IMR-90 (cell line): ENCODE measurements around the gene CYP2D6. TPM values are rescaled to one million over a fixed set of nuclear protein-coding genes. Genes with fewer than 3 reads are reported as not detected.

Experiments used
- ATAC-seq: fragments of 200-7000 bp; cut with Tn5 transposase; 2 replicates; pipeline ENCODE4 v1.9.1; 2020; ENCODE audit warnings: low read depth, mild to moderate bottlenecking, moderate library complexity
- BruUV-seq: library from RNA; stranded (reverse); fragments of 400-500 nt; replicated peaks from 2 replicates; lab custom pipeline; 2021; lab: Mats Ljungman, UMichigan
- CTCF ChIA-PET: fragments of 300-600 bp; formaldehyde crosslinking; extraction: SDS; loops from one replicate; lab custom pipeline; 2021; ENCODE audit warnings: antibody characterized with exemption; lab: Yijun Ruan, JAX
- POLR2A ChIA-PET: fragments of 300-600 bp; sonication (Branson Sonifier 250); formaldehyde crosslinking; loops from one replicate; lab custom pipeline; 2022; ENCODE audit warnings: antibody characterized with exemption; ENCODE audit not compliant: unreplicated experiment; lab: Charles Lee
- DNase-seq: peaks from one replicate; pipeline ENCODE4 v3.0.0; 2013
- H2AFZ ChIP-seq: replicated peaks from 2 replicates; pipeline ENCODE3; 2013; ENCODE audit warnings: low read length, mild to moderate bottlenecking; ENCODE audit not compliant: poor library complexity
- H2AK5ac ChIP-seq: 2 replicates; pipeline ENCODE4 v1.6.1; 2013; ENCODE audit warnings: low read depth, low read length, inconsistent platforms
- H2AK9ac ChIP-seq: replicated peaks from 2 replicates; pipeline ENCODE3; 2013; ENCODE audit warnings: mild to moderate bottlenecking, low read depth, low read length, moderate library complexity; ENCODE audit not compliant: poor library complexity
- H2BK120ac ChIP-seq: 2 replicates; pipeline ENCODE4 v1.6.1; 2013; ENCODE audit warnings: low read depth, low read length, inconsistent platforms
- H2BK15ac ChIP-seq: 3 replicates; pipeline ENCODE4 v1.6.1; 2013; ENCODE audit warnings: low read depth, low read length, inconsistent platforms
- H2BK20ac ChIP-seq: 2 replicates; pipeline ENCODE4 v1.6.1; 2013; ENCODE audit warnings: low read depth, mild to moderate bottlenecking, inconsistent platforms, low read length, moderate library complexity
- H2BK5ac ChIP-seq: 2 replicates; pipeline ENCODE4 v1.6.1; 2013; ENCODE audit warnings: mild to moderate bottlenecking, low read depth, low read length, inconsistent platforms; ENCODE audit not compliant: poor library complexity, severe bottlenecking
- H3K14ac ChIP-seq: replicated peaks from 2 replicates; pipeline ENCODE4 v1.6.1; 2013; ENCODE audit warnings: low read depth, low read length, inconsistent platforms
- H3K18ac ChIP-seq: 2 replicates; pipeline ENCODE4 v1.6.1; 2013; ENCODE audit warnings: low read depth, low read length, control low read depth
- H3K23ac ChIP-seq: 2 replicates; pipeline ENCODE4 v1.6.1; 2013; ENCODE audit warnings: low read depth, low read length, inconsistent platforms
- H3K27ac ChIP-seq: 2 replicates; pipeline ENCODE4 v1.5.1; 2013; ENCODE audit warnings: mild to moderate bottlenecking, control low read depth, low read length; ENCODE audit not compliant: insufficient read depth
- H3K27me3 ChIP-seq: 2 replicates; pipeline ENCODE4 v1.6.1; 2013; ENCODE audit warnings: low read length; ENCODE audit not compliant: control insufficient read depth, insufficient read depth
- H3K36me3 ChIP-seq: 2 replicates; pipeline ENCODE4 v1.6.1; 2013; ENCODE audit warnings: low read length, mixed read lengths; ENCODE audit not compliant: control insufficient read depth, insufficient read depth
- H3K4ac ChIP-seq: 2 replicates; pipeline ENCODE4 v1.6.1; 2013; ENCODE audit warnings: low read depth, low read length, inconsistent platforms
- H3K4me1 ChIP-seq: 2 replicates; pipeline ENCODE4 v1.6.1; 2013; ENCODE audit warnings: low read length, mixed read lengths; ENCODE audit not compliant: control insufficient read depth, insufficient read depth
- H3K4me2 ChIP-seq: 2 replicates; pipeline ENCODE4 v1.6.1; 2013; ENCODE audit warnings: low read depth, mild to moderate bottlenecking, control low read depth, low read length, moderate library complexity
- H3K4me3 ChIP-seq: 2 replicates; pipeline ENCODE4 v1.5.1; 2013; ENCODE audit warnings: low read depth, mild to moderate bottlenecking, control low read depth, low read length, moderate library complexity; ENCODE audit not compliant: insufficient read depth
- H3K56ac ChIP-seq: 2 replicates; pipeline ENCODE4 v1.6.1; 2013; ENCODE audit warnings: low read length, inconsistent platforms; ENCODE audit not compliant: insufficient read depth; ENCODE audit errors: extremely low read depth
- H3K79me1 ChIP-seq, 2 experiments: 2 replicates each; pipeline ENCODE4 v1.6.1; 2013; ENCODE audit warnings: low read length in 2 of 2, inconsistent platforms in 1 of 2, low read depth in 1 of 2
- H3K9ac ChIP-seq: 2 replicates; pipeline ENCODE4 v1.6.1; 2013; ENCODE audit warnings: low read depth, low read length, control low read depth
- H3K9me1 ChIP-seq: 2 replicates; pipeline ENCODE4 v1.6.1; 2013; ENCODE audit warnings: low read length, inconsistent platforms; ENCODE audit not compliant: insufficient read depth
- H3K9me3 ChIP-seq: 2 replicates; pipeline ENCODE4 v1.6.1; 2013; ENCODE audit warnings: low read length; ENCODE audit not compliant: control insufficient read depth, insufficient read depth
- H4K20me1 ChIP-seq: 2 replicates; pipeline ENCODE4 v1.6.1; 2013; ENCODE audit warnings: low read length, inconsistent platforms; ENCODE audit not compliant: insufficient read depth
- H4K5ac ChIP-seq: 2 replicates; pipeline ENCODE4 v1.6.1; 2013; ENCODE audit warnings: mild to moderate bottlenecking, low read depth, low read length, control low read depth
- H4K8ac ChIP-seq, 2 experiments: 2 replicates each; pipeline ENCODE4 v1.6.1; 2013; ENCODE audit warnings: low read depth in 2 of 2, low read length in 2 of 2, control low read depth in 1 of 2, inconsistent platforms in 1 of 2
- H4K91ac ChIP-seq: 2 replicates; pipeline ENCODE4 v1.6.1; 2013; ENCODE audit warnings: low read depth, low read length, inconsistent platforms; ENCODE audit not compliant: insufficient read depth
- CEBPB ChIP-seq: IDR thresholded peaks from 2 replicates; pipeline ENCODE4 v1.6.1; 2012; ENCODE audit warnings: low read depth, low read length, improper control_type of control experiment
- CTCF ChIP-seq: conservative IDR thresholded peaks from 2 replicates; pipeline ENCODE4 v1.5.1; 2012; ENCODE audit warnings: mild to moderate bottlenecking, low read depth, low read length, improper control_type of control experiment
- ELK1 ChIP-seq: fragments of 150-350 bp; IDR thresholded peaks from 2 replicates; pipeline ENCODE4 v1.6.1; 2016; ENCODE audit warnings: low read depth, mild to moderate bottlenecking, low read length, moderate library complexity, borderline replicate concordance
- FOS ChIP-seq: fragments of 150-350 bp; IDR thresholded peaks from 2 replicates; pipeline ENCODE4 v1.6.1; 2016; ENCODE audit warnings: low read depth, low read length
- MAFK ChIP-seq: IDR thresholded peaks from 2 replicates; pipeline ENCODE4 v1.6.1; 2012; ENCODE audit warnings: low read depth, low read length, improper control_type of control experiment
- MAZ ChIP-seq: IDR thresholded peaks from 2 replicates; pipeline ENCODE4 v1.6.1; 2012; ENCODE audit warnings: low read depth, mild to moderate bottlenecking, low read length, improper control_type of control experiment, moderate library complexity, borderline replicate concordance
- NFE2L2 ChIP-seq: fragments of 150-350 bp; IDR thresholded peaks from 2 replicates; pipeline ENCODE4 v1.6.1; 2016; ENCODE audit warnings: low read depth, mild to moderate bottlenecking, low read length
- POLR2A ChIP-seq: IDR thresholded peaks from 2 replicates; pipeline ENCODE4 v1.6.1; 2012; ENCODE audit warnings: mild to moderate bottlenecking, low read depth, low read length
- RAD21 ChIP-seq: IDR thresholded peaks from 2 replicates; pipeline ENCODE4 v1.6.1; 2012; ENCODE audit warnings: low read length, improper control_type of control experiment
- RCOR1 ChIP-seq: IDR thresholded peaks from 2 replicates; pipeline ENCODE4 v1.6.1; 2012; ENCODE audit warnings: mild to moderate bottlenecking, low read length, improper control_type of control experiment; ENCODE audit not compliant: insufficient replicate concordance
- RFX5 ChIP-seq: IDR thresholded peaks from 2 replicates; pipeline ENCODE4 v1.8.0; 2012; ENCODE audit warnings: low read depth, mild to moderate bottlenecking, low read length, moderate library complexity
- USF2 ChIP-seq: fragments of 150-350 bp; IDR thresholded peaks from 2 replicates; pipeline ENCODE4 v1.6.1; 2017; ENCODE audit warnings: mild to moderate bottlenecking, antibody characterized with exemption, low read length, low read depth
- WGBS, 2 experiments: methylation state at CpG; one replicate each; pipeline versions ENCODE4 v1.1.5 to v1.1.7; 2013; ENCODE audit warnings: missing lambda C conversion rate in 2 of 2; ENCODE audit not compliant: insufficient read length in 1 of 2; ENCODE audit errors: extremely low coverage in 2 of 2; 5-methylcytosine and 5-hydroxymethylcytosine counted together
- dilution Hi-C: fragments of 300-500 bp; cut with HindIII; formaldehyde crosslinking; loops from one replicate; pipeline ENCODE4 v1.14.3; 2018; ENCODE audit warnings: low sequenced_read_pairs; ENCODE audit not compliant: unreplicated experiment
- in situ Hi-C: fragments of 300-500 bp; cut with MboI; formaldehyde crosslinking; loops from 3 replicates; pipeline ENCODE4 v1.14.3; 2019; ENCODE audit warnings: low sequenced_read_pairs, inconsistent platforms, mixed read lengths
- intact Hi-C: fragments of 100-400 bp; cut with micrococcal nuclease; formaldehyde crosslinking; loops from 2 replicates; pipeline ENCODE4 v1.10.0; 2022
- polyA plus RNA-seq, 3 experiments: library from polyadenylated mRNA; depleted of rRNA; stranded (reverse); fragments of >200 nt; gene quantifications; 2 replicates each; pipeline ENCODE4 v1.2.3, GENCODE V29; 2012; ENCODE audit warnings: low replicate concordance in 1 of 3
- total RNA-seq: library from RNA; depleted of rRNA; stranded (reverse); fragments of >200 nt; gene quantifications from 2 replicates; pipeline ENCODE4 v1.2.3, GENCODE V29; 2012

The CYP2D6 gene
- total and polyA plus RNA-seq, 2 of the 4 experiments (the other 2 are of a cell fraction) = under 0.01 to 0.24 TPM

GRCh38 chr22:42086051-42086450 is 44.6 kb downstream of the CYP2D6 start (continued):
- TF ChIP-seq CTCF = no peak

GRCh38 chr22:42084874-42085273 is 45.7 kb downstream of the CYP2D6 start:
- H3K9me3 ChIP-seq = no peaks in the 10 kb centered on the region
- ChIA-PET POLR2A (interaction anchor here (0.6 kb wide), 1 partner anchor 38 kb away, joined by 4 read pairs; no protein-coding TSS in a partner anchor), CTCF (no interaction called here)
- no peak overlapping the region for H3K4me3 ChIP-seq
- no peaks in the 10 kb centered on the region for H3K4me1 ChIP-seq
- dilution Hi-C loops = no loop called here
- no peak overlapping the region for H2BK120ac ChIP-seq
- no TSS peak for BruUV-seq
- DNase-seq (no peak), ATAC-seq (no peak)
- no peak overlapping the region for H2BK5ac ChIP-seq
- H4K20me1 ChIP-seq = peaks cover 8% of the 10 kb centered on the region; the same call in 1 of the 2 replicates
- no peak overlapping the region for H4K5ac ChIP-seq
- 0 out of 2 replicates have a peak, but pooled peaks cover 4% of the 10 kb centered on the region for H3K9me1 ChIP-seq
- no peak overlapping the region for H3K18ac ChIP-seq
- H3K56ac ChIP-seq = no peak overlapping the region
- H3K27ac ChIP-seq = no peak overlapping the region
- H2BK15ac ChIP-seq = no peak overlapping the region
- no peak overlapping the region for H3K23ac ChIP-seq
- H3K36me3 ChIP-seq = peaks cover 19% of the 10 kb centered on the region
- H3K4ac ChIP-seq = no peak overlapping the region
- no peak overlapping the region for H2AK9ac ChIP-seq
- no peak overlapping the region for H4K8ac ChIP-seq
- H3K4me2 ChIP-seq = no peak overlapping the region
- 80% methylated on average over 1 of the region's 8 CpGs; no CpG with 5 or more reads in 1 of the 2 experiments for WGBS, 2 experiments
- no peak overlapping the region for H3K14ac ChIP-seq
- no peak overlapping the region for H3K9ac ChIP-seq
- intact Hi-C loops = no loop called here
- H4K91ac ChIP-seq = no peak overlapping the region
- H2AFZ ChIP-seq = no peak overlapping the region
- no peaks in the 10 kb centered on the region for H3K27me3 ChIP-seq
- H3K79me1 ChIP-seq = peaks cover 36 to 61% of the 10 kb centered on the region in 2 experiments
- in situ Hi-C loops = no loop called here
- no peak overlapping the region for H2BK20ac ChIP-seq
- H2AK5ac ChIP-seq = no peak overlapping the region
- TF ChIP-seq RCOR1 (no peak), RFX5 (no peak), FOS (no peak), MAFK (no peak), RAD21 (no peak), ELK1 (no peak), CEBPB (no peak), USF2 (no peak), NFE2L2 (no peak), MAZ (no peak), POLR2A (no peak)
